Measurements from ENCODE around the gene BUB1.
"Not testable (repeated sequence)": the region's sequence is repeated elsewhere in the genome, so short reads cannot be mapped to it uniquely, and the experiment has no call there.

Gene BUB1

DNA sequence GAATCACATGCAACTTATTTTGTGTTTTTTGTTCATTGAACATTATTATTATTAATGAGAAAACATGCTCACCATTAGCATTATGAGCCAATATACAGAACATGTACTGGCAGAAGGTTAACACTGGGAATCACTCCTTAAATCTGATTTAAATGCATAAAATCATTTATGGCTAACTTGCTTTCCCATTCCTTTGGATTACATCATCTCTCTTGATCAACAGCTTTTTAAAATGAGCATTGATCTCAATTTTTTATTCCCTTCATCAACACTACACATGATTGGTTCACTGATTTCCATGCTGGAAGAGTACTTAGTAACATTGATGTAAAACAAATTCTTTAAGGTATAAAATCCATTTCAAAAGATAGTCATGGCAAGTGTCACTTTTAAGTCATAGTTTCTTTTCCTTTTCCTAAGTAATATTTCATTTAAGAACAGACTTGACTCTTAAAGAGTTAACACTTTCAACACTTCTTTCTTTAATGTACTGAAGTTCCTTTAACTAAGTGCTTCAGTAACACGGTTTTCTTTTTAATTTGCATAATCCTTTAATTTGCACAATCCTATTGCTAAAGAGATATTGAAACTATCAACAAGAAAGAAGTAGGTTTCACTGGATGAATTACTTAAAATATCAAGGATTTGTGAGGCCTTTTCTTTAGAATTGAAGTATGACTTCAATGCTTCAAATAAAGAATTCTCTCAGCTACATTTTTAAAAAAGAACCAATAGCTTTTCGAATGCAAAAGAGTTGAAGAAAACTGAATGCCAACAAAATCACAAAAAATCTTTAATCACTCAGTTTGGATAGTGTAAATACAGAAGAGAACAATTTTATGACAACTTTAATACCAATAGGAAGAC lies 24.9 kb upstream of the BUB1 start:
- DNase-seq = no peak
- Histone ChIP-seq H3K27me3 (ENCODE audit: insufficient read depth, low read depth, severe bottlenecking) (peaks cover 61% of the 10 kb centered on the region), H3K9me3 (ENCODE audit: severe bottlenecking) (no peaks in the 10 kb centered on the region), H3K4me3 (ENCODE audit: low read depth, low read length) (no peak overlapping the region), H3K36me3 (no peaks in the 10 kb centered on the region), H3K27ac (no peak overlapping the region)
- TF ChIP-seq CTCF (IDR thresholded peaks at IDR 0.05; ENCODE audit: low read depth, low read length) = no peak

GRCh38 chr2:110698253-110698652 lies 20.4 kb upstream of the BUB1 start:
- H3K27me3 ChIP-seq (ENCODE audit: insufficient read depth, low read depth, severe bottlenecking) = peaks cover 52% of the 10 kb centered on the region

DNA sequence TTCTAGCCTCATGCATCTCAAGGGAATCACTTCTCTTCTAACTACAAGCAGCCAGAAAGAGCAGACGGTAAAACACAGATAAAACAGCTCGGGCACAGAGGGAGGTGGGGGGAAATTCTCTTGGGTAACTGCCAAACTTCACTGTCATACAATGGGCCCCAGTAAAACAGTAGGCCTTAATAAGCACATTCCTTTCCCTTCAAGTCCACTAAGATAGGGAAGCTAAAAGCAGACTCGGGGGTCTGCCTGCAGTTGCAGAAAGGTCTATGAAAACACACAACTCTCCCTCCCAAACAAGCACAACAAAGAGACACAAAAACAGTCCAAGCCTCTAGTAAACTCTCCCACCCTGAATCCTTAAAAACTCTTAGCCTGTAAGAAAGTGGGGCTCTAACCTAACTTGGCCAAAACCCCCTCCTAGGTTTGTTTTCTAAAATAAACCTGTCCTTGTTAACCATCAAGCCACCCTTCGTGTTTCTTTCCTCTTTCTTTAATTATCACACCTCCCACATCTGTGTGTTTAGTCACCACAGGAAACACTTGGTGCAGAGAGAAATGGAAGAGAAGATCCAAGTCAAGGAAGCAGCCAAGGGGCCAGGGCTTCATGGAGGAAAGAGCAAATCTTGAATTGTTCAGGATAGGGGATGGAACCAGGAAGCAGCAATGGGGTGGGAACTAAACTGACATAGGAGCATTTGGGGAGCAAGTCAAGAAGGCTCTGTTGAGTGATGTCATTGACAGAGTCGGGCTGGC lies 17.5 kb upstream of the BUB1 start:
- H3K27ac ChIP-seq; DNase-seq; H3K9me3 ChIP-seq (ENCODE audit: severe bottlenecking); H3K36me3 ChIP-seq; H3K4me3 ChIP-seq (ENCODE audit: low read depth, low read length): not testable (repeated sequence)
- H3K27me3 ChIP-seq (ENCODE audit: insufficient read depth, low read depth, severe bottlenecking) = peaks cover 48% of the 10 kb centered on the region

More at GRCh38 chr2:110698253-110698652, 20.4 kb upstream of the BUB1 start:
- not testable (repeated sequence) for H3K27ac ChIP-seq; H3K9me3 ChIP-seq (ENCODE audit: severe bottlenecking); H3K4me3 ChIP-seq (ENCODE audit: low read depth, low read length); DNase-seq; H3K36me3 ChIP-seq

DNA sequence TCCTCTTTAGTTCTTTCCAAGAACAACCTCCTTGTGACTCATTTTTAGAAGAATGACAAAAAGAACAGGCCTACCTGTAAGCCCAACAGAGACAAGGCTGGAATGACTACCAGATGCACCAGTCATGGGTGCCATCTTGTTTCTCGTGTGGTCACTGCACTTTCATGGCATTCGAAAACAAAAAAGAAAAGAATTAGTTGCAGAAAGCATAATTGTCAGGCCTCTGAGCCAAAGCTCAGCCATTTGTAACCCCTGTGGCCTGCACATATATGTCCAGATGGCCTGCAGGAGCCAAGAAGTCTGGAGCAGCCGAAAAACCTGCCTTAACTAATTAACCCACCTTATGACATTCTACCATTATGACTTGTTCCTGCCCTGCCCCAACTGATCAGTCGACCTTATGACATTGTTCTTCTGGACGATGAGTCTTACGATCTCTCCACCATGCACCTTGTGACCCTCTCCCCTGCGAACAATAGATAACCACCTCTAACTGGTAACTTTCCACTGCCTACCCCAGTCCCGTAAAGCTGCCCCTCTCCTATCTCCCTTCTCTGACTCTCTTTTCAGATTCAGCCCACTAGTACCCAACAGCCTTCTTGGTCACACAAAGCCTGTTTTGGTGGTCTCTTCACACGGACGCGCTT lies 13.9 kb upstream of the BUB1 start:
- Histone ChIP-seq H3K9me3 (ENCODE audit: severe bottlenecking) (peaks cover 14% of the 10 kb centered on the region), H3K27ac (no peak overlapping the region), H3K36me3 (no peaks in the 10 kb centered on the region), H3K4me3 (ENCODE audit: low read depth, low read length) (no peak overlapping the region), H3K27me3 (ENCODE audit: insufficient read depth, low read depth, severe bottlenecking) (peaks cover 59% of the 10 kb centered on the region)
- no peak for TF ChIP-seq CTCF (IDR thresholded peaks at IDR 0.05; ENCODE audit: low read depth, low read length)
- no peak for DNase-seq

GRCh38 chr2:110690083-110690965 lies 12.5 kb upstream of the BUB1 start:
- H3K27me3 ChIP-seq (ENCODE audit: insufficient read depth, low read depth, severe bottlenecking) = peaks cover 67% of the 10 kb centered on the region
- H3K9me3 ChIP-seq (ENCODE audit: severe bottlenecking) = peaks cover 18% of the 10 kb centered on the region

More at GRCh38 chr2:110690083-110690965, 12.5 kb upstream of the BUB1 start:
- Histone ChIP-seq H3K4me3 (ENCODE audit: low read depth, low read length) (no peak overlapping the region), H3K27ac (no peak overlapping the region), H3K36me3 (no peaks in the 10 kb centered on the region)
- TF ChIP-seq CTCF (IDR thresholded peaks at IDR 0.05; ENCODE audit: low read depth, low read length) = no peak
- no peak for DNase-seq

Data from WERI-Rb-1 (cell line).